Measurements from ENCODE around the gene EYA3.

EYA3 gene

DNA sequence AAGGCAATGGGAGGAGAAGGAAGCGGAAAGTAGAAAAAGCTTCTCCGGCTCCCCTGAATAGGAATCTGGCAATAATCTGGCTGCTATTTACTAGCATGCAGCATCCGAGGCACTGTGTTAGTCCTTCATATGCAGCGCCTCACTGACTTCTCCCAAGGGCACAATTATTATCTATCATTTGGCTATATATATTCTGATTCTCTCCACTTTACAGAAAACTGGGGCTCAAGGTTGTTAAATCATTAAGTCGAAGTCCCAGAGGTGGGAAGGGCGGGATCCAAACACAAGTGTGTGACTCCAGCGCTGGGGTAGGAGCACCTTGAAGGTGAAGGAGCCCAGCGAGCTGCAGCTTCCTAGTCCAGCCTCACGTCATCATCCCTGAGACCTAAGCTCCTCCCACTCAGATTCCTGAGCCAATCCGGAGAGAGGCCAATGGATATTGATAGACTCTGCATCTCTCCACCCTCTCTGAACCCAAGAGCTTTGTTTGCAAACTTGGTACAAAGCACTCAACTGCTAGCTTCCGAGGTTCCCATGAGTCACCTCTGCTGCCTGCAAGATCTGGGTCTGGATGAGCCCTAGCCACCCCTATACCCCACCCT, 16.6 kb upstream of the EYA3 start:
- peak overlapping the region; percentile 41 for H3K27ac ChIP-seq (ENCODE audit: low read length, poor library complexity, severe bottlenecking)
- no peak overlapping the region for H4K91ac ChIP-seq (ENCODE audit: low read length)
- no peak overlapping the region for H2BK5ac ChIP-seq (ENCODE audit: low read depth, low read length, poor library complexity, severe bottlenecking)
- H3K4me1 ChIP-seq (ENCODE audit: control insufficient read depth, insufficient read depth, low read depth, low read length), result peaks cover 3% of the 10 kb centered on the region
- no peak overlapping the region for H3K18ac ChIP-seq (ENCODE audit: low read depth in 1 of 2, low read length in 2 of 2)
- H2BK120ac ChIP-seq (ENCODE audit: low read depth, low read length), result no peak overlapping the region
- 28% methylated on average over 10 of the region's 11 CpGs for WGBS
- H3K9me3 ChIP-seq (ENCODE audit: control insufficient read depth, low read length), result no peaks in the 10 kb centered on the region
- no peak overlapping the region for H3K23ac ChIP-seq (ENCODE audit: low read length in 2 of 2)
- H4K8ac ChIP-seq (ENCODE audit: low read length), result peak overlapping the region; percentile 79
- H3K4me3 ChIP-seq (ENCODE audit: insufficient read depth in 1 of 2, low read depth in 1 of 2, low read length in 2 of 2), result peak overlapping the region in 1 of 2 experiments; percentile 74
- H3K4me2 ChIP-seq (ENCODE audit: low read length, poor library complexity, severe bottlenecking), result peak overlapping the region; percentile 44
- H3K14ac ChIP-seq (ENCODE audit: low read length in 2 of 2), result no peak overlapping the region
- DNase-seq, result peak; percentile 79
- H2AK5ac ChIP-seq (ENCODE audit: low read length, severe bottlenecking), result no peak overlapping the region
- H2AFZ ChIP-seq (ENCODE audit: low read depth, low read length), result no peak overlapping the region
- H3K4ac ChIP-seq (ENCODE audit: low read depth in 1 of 2, low read length in 2 of 2), result peak overlapping the region in 1 of 2 experiments; percentile 35
- H3K36me3 ChIP-seq (ENCODE audit: control insufficient read depth in 1 of 2, insufficient read depth in 2 of 2, low read depth in 1 of 2, low read length in 2 of 2), result no peaks in the 10 kb centered on the region
- H3K79me1 ChIP-seq (replicated peaks; ENCODE audit: low read length, poor library complexity, severe bottlenecking), result no peaks in the 10 kb centered on the region
- H2BK15ac ChIP-seq (ENCODE audit: low read depth, poor library complexity, severe bottlenecking), result no peak overlapping the region
- peak overlapping the region; percentile 75 for H3K9ac ChIP-seq (ENCODE audit: low read length)
- no peak overlapping the region for H2BK12ac ChIP-seq (ENCODE audit: low read length in 2 of 2)
- H3K27me3 ChIP-seq (ENCODE audit: control insufficient read depth in 1 of 2, insufficient read depth in 1 of 2, low read length in 2 of 2), result no peaks in the 10 kb centered on the region

DNA sequence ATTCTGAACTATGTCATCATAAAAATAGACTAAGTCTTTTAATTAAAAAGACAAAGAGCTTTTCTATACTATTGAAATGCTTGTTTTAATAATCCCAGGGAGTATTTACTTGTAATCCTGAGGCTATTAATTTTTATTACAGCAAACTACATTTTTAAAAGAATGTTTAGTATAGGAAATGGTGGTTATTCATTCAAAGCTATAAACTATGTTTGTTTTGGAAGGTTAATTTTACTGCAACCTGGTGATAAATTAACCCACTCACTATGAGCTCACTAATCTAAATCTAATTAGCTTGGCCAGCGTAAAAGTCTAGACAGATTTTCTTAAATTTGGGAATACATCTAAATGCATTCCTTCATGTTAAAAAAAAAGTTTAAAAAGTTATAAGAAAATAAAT, 13.8 kb upstream of the EYA3 start:
- WGBS, result no CpG with 5 or more reads among the region's 1 CpG
- no peaks in the 10 kb centered on the region for H3K27me3 ChIP-seq (ENCODE audit: control insufficient read depth in 1 of 2, insufficient read depth in 1 of 2, low read length in 2 of 2)
- H2BK120ac ChIP-seq (ENCODE audit: low read depth, low read length), result no peak overlapping the region
- H3K18ac ChIP-seq (ENCODE audit: low read depth in 1 of 2, low read length in 2 of 2), result no peak overlapping the region
- no peak overlapping the region for H2AK5ac ChIP-seq (ENCODE audit: low read length, severe bottlenecking)
- no peak overlapping the region for H3K23ac ChIP-seq (ENCODE audit: low read length in 2 of 2)
- no peak overlapping the region for H4K91ac ChIP-seq (ENCODE audit: low read length)
- no peak overlapping the region for H3K27ac ChIP-seq (ENCODE audit: low read length, poor library complexity, severe bottlenecking)
- no peak overlapping the region for H3K4me3 ChIP-seq (ENCODE audit: insufficient read depth in 1 of 2, low read depth in 1 of 2, low read length in 2 of 2)
- H3K4me2 ChIP-seq (ENCODE audit: low read length, poor library complexity, severe bottlenecking), result no peak overlapping the region
- no peak overlapping the region for H2BK15ac ChIP-seq (ENCODE audit: low read depth, poor library complexity, severe bottlenecking)
- H3K79me1 ChIP-seq (replicated peaks; ENCODE audit: low read length, poor library complexity, severe bottlenecking), result no peaks in the 10 kb centered on the region
- no peak for DNase-seq
- H3K14ac ChIP-seq (ENCODE audit: low read length in 2 of 2), result no peak overlapping the region
- no peak overlapping the region for H2BK12ac ChIP-seq (ENCODE audit: low read length in 2 of 2)
- peaks cover 6% of the 10 kb centered on the region for H3K4me1 ChIP-seq (ENCODE audit: control insufficient read depth, insufficient read depth, low read depth, low read length)
- no peak overlapping the region for H2AFZ ChIP-seq (ENCODE audit: low read depth, low read length)
- H3K9ac ChIP-seq (ENCODE audit: low read length), result no peak overlapping the region
- no peak overlapping the region for H3K4ac ChIP-seq (ENCODE audit: low read depth in 1 of 2, low read length in 2 of 2)
- no peaks in the 10 kb centered on the region for H3K36me3 ChIP-seq (ENCODE audit: control insufficient read depth in 1 of 2, insufficient read depth in 2 of 2, low read depth in 1 of 2, low read length in 2 of 2)
- H3K9me3 ChIP-seq (ENCODE audit: control insufficient read depth, low read length), result no peaks in the 10 kb centered on the region
- H4K8ac ChIP-seq (ENCODE audit: low read length), result no peak overlapping the region
- no peak overlapping the region for H2BK5ac ChIP-seq (ENCODE audit: low read depth, low read length, poor library complexity, severe bottlenecking)

DNA sequence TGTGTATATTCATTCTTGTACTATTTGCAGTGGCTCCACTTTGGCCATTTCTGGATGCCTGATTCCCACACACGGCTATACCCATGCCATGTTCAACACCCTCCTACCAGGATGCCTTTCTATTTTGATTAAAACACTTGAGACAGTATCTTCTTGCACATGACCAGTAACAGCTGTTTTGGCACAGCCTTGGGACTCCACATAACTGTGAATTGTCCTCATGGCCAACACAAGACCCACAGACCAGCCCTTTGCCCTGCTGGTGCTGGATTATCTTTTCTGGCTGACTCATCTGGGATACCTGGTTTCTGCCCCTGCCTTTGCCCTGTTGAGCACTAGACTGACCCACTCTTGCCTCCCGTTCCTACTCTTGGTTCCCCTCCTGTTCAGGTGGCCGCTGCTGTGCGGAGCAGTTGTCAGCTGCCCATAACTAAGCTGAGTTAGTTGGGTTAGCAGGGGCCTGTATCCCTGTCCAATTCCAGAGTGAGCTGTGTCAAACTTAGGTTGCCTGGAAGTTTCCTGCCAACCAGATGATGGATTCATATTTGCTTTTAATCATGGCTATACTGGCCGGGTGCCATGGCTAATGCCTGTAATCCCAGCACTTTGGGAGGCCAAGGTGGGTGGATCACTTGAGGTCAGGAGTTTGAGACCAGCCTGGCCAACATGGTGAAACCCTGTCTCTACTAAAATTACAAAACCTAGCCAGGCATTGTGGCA, 10.8 kb upstream of the EYA3 start:
- Histone ChIP-seq H3K27ac (ENCODE audit: low read length, poor library complexity, severe bottlenecking) (no peak overlapping the region), H2BK120ac (ENCODE audit: low read depth, low read length) (no peak overlapping the region), H4K8ac (ENCODE audit: low read length) (no peak overlapping the region), H2AK5ac (ENCODE audit: low read length, severe bottlenecking) (peak overlapping the region; percentile 20), H3K23ac (ENCODE audit: low read length in 2 of 2) (no peak overlapping the region), H2BK12ac (ENCODE audit: low read length in 2 of 2) (peak overlapping the region in 1 of 2 experiments; percentile 65), H3K14ac (ENCODE audit: low read length in 2 of 2) (no peak overlapping the region), H3K27me3 (ENCODE audit: control insufficient read depth in 1 of 2, insufficient read depth in 1 of 2, low read length in 2 of 2) (peaks cover 0 to 3% of the 10 kb centered on the region in 2 experiments), H3K4me1 (ENCODE audit: control insufficient read depth, insufficient read depth, low read depth, low read length) (peaks cover 5% of the 10 kb centered on the region), H2AFZ (ENCODE audit: low read depth, low read length) (peak overlapping the region; percentile 58), H3K18ac (ENCODE audit: low read depth in 1 of 2, low read length in 2 of 2) (no peak overlapping the region), H3K9ac (ENCODE audit: low read length) (no peak overlapping the region), H3K4ac (ENCODE audit: low read depth in 1 of 2, low read length in 2 of 2) (no peak overlapping the region), H3K79me1 (replicated peaks; ENCODE audit: low read length, poor library complexity, severe bottlenecking) (no peaks in the 10 kb centered on the region), H3K4me2 (ENCODE audit: low read length, poor library complexity, severe bottlenecking) (no peak overlapping the region), H4K91ac (ENCODE audit: low read length) (peak overlapping the region; percentile 70), H3K4me3 (ENCODE audit: insufficient read depth in 1 of 2, low read depth in 1 of 2, low read length in 2 of 2) (no peak overlapping the region), H2BK15ac (ENCODE audit: low read depth, poor library complexity, severe bottlenecking) (no peak overlapping the region), H3K36me3 (ENCODE audit: control insufficient read depth in 1 of 2, insufficient read depth in 2 of 2, low read depth in 1 of 2, low read length in 2 of 2) (no peaks in the 10 kb centered on the region), H3K9me3 (ENCODE audit: control insufficient read depth, low read length) (no peaks in the 10 kb centered on the region), H2BK5ac (ENCODE audit: low read depth, low read length, poor library complexity, severe bottlenecking) (no peak overlapping the region)
- peak; percentile 19 for DNase-seq
- WGBS, result 95% methylated on average over 5 of the region's 5 CpGs

DNA sequence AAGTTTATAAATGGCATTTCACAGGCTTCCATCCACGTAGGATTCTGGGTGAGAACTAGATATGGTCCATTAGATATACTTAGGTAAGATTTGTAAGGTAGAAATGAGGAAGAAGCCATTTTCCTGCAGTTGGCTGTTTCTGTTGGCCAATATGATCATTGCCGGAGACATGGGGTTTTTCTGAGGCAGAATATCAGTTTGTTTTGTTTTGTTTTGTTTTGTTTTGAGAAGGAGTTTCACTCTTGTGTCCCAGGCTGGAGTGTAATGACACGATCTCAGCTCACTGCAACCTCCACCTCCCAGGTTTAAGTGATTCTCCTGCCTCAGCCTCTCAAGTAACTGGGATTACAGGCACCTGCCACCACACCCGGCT, 8.7 kb upstream of the EYA3 start:
- no peak overlapping the region for H3K4me3 ChIP-seq (ENCODE audit: insufficient read depth in 1 of 2, low read depth in 1 of 2, low read length in 2 of 2)
- 94% methylated on average over 2 of the region's 4 CpGs for WGBS
- H3K4ac ChIP-seq (ENCODE audit: low read depth in 1 of 2, low read length in 2 of 2), result no peak overlapping the region
- no peak overlapping the region for H2BK120ac ChIP-seq (ENCODE audit: low read depth, low read length)
- H3K14ac ChIP-seq (ENCODE audit: low read length in 2 of 2), result no peak overlapping the region
- H3K18ac ChIP-seq (ENCODE audit: low read depth in 1 of 2, low read length in 2 of 2), result no peak overlapping the region
- H3K9ac ChIP-seq (ENCODE audit: low read length), result no peak overlapping the region
- no peak overlapping the region for H3K27ac ChIP-seq (ENCODE audit: low read length, poor library complexity, severe bottlenecking)
- H3K4me1 ChIP-seq (ENCODE audit: control insufficient read depth, insufficient read depth, low read depth, low read length), result peaks cover 4% of the 10 kb centered on the region
- H4K91ac ChIP-seq (ENCODE audit: low read length), result no peak overlapping the region
- H3K79me1 ChIP-seq (replicated peaks; ENCODE audit: low read length, poor library complexity, severe bottlenecking), result no peaks in the 10 kb centered on the region
- H2AK5ac ChIP-seq (ENCODE audit: low read length, severe bottlenecking), result no peak overlapping the region
- no peak overlapping the region for H2BK12ac ChIP-seq (ENCODE audit: low read length in 2 of 2)
- no peak overlapping the region for H3K4me2 ChIP-seq (ENCODE audit: low read length, poor library complexity, severe bottlenecking)
- no peaks in the 10 kb centered on the region for H3K36me3 ChIP-seq (ENCODE audit: control insufficient read depth in 1 of 2, insufficient read depth in 2 of 2, low read depth in 1 of 2, low read length in 2 of 2)
- H4K8ac ChIP-seq (ENCODE audit: low read length), result no peak overlapping the region
- H2AFZ ChIP-seq (ENCODE audit: low read depth, low read length), result no peak overlapping the region
- H3K23ac ChIP-seq (ENCODE audit: low read length in 2 of 2), result no peak overlapping the region
- no peaks in the 10 kb centered on the region for H3K9me3 ChIP-seq (ENCODE audit: control insufficient read depth, low read length)
- H2BK5ac ChIP-seq (ENCODE audit: low read depth, low read length, poor library complexity, severe bottlenecking), result no peak overlapping the region
- peaks cover 0 to 3% of the 10 kb centered on the region in 2 experiments for H3K27me3 ChIP-seq (ENCODE audit: control insufficient read depth in 1 of 2, insufficient read depth in 1 of 2, low read length in 2 of 2)
- no peak for DNase-seq
- H2BK15ac ChIP-seq (ENCODE audit: low read depth, poor library complexity, severe bottlenecking), result no peak overlapping the region
